ENCODE results near the gene RARG. TPM values are rescaled to one million over a fixed set of nuclear protein-coding genes. Genes with fewer than 3 reads are reported as not detected.

The RARG gene
- total RNA-seq, 1 donor from 2014 or later, result 0.27 TPM

DNA sequence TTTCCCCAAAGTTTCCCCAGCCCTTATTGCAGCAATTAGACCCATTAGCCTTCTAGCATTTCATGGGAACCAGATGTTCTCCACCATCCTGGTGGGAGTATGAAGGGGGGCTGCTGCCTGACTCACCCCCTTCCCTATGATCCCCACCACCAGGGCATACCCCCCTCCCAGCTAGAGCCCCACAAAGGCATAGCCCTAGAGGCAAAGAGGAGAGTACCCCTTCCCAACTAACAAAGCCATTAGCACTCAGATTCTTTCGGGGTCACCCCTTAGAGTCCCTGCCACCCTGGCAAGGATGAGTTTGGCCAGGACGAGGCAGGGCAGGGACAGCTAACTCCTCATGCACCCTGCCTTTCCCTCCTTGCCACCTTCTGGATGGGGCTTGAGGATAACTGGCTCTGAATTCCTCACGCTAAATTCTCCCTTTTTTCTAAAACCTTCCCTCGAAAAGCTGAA lies 9.2 kb downstream of the RARG start:
- H3K36me3 Mint-ChIP-seq (ENCODE audit: unreplicated experiment), result no peaks in the 10 kb centered on the region
- TF ChIP-seq CTCF (IDR thresholded peaks at IDR 0.05; ENCODE audit: partially characterized antibody, unreplicated experiment), result no peak
- H3K9me3 Mint-ChIP-seq (ENCODE audit: unreplicated experiment), result peaks cover 15% of the 10 kb centered on the region
- no peak overlapping the region for H3K27ac Mint-ChIP-seq (ENCODE audit: unreplicated experiment)
- DNase-seq, result no peak
- H3K27me3 Mint-ChIP-seq (ENCODE audit: unreplicated experiment), result peaks cover 26% of the 10 kb centered on the region
- H3K4me1 Mint-ChIP-seq (ENCODE audit: low read depth, unreplicated experiment), result peaks cover 12% of the 10 kb centered on the region
- no peak overlapping the region for H3K4me3 Mint-ChIP-seq (ENCODE audit: unreplicated experiment)

- Mint-ChIP-seq H3K27ac (ENCODE audit: unreplicated experiment) (no peak overlapping the region), H3K4me3 (ENCODE audit: unreplicated experiment) (peak overlapping the region; percentile 71), H3K36me3 (ENCODE audit: unreplicated experiment) (no peaks in the 10 kb centered on the region), H3K4me1 (ENCODE audit: low read depth, unreplicated experiment) (peaks cover 12% of the 10 kb centered on the region), H3K27me3 (ENCODE audit: unreplicated experiment) (peaks cover 26% of the 10 kb centered on the region), H3K9me3 (ENCODE audit: unreplicated experiment) (peaks cover 15% of the 10 kb centered on the region)
- no peak for DNase-seq
- no peak for TF ChIP-seq CTCF (IDR thresholded peaks at IDR 0.05; ENCODE audit: partially characterized antibody, unreplicated experiment)
These were observed 9.8 kb downstream of the RARG start for GRCh38 chr12:53222170-53222721.

GRCh38 chr12:53221203-53222080 lies 10.6 kb downstream of the RARG start:
- H3K27me3 Mint-ChIP-seq (ENCODE audit: unreplicated experiment), result peaks cover 28% of the 10 kb centered on the region
- H3K27ac Mint-ChIP-seq (ENCODE audit: unreplicated experiment), result no peak overlapping the region
- no peaks in the 10 kb centered on the region for H3K36me3 Mint-ChIP-seq (ENCODE audit: unreplicated experiment)

DNA sequence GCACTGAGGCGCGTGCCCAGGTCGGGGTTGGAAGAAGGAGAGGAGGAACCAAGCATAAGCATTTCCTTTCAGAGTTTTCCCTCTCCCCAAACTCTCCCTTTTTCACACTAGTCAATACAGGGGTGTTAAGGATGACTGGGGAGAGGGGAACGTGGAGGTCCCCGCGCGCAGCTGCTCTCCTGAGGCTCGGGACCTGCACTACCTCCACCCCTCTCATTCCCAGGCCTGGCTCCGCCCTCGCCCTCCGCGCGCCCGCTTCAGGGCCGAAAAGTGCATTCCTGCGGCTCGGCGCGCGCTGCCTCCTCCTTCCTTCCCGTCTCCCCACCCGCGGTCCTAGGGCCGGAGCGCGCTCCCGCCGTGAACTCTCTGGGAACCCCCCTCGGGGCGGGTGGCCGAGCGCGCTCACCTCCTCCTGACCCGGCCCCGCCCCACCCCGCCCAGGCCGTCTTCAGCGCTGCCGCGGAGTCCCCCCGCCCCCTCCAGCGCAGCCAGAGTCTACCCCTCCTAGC lies 11.3 kb downstream of the RARG start:
- TF ChIP-seq CTCF (IDR thresholded peaks at IDR 0.05; ENCODE audit: partially characterized antibody, unreplicated experiment), result no peak
- Mint-ChIP-seq H3K4me3 (ENCODE audit: unreplicated experiment) (peak overlapping the region; percentile 91), H3K27ac (ENCODE audit: unreplicated experiment) (no peak overlapping the region), H3K27me3 (ENCODE audit: unreplicated experiment) (peaks cover 32% of the 10 kb centered on the region), H3K4me1 (ENCODE audit: low read depth, unreplicated experiment) (peaks cover 15% of the 10 kb centered on the region), H3K36me3 (ENCODE audit: unreplicated experiment) (no peaks in the 10 kb centered on the region), H3K9me3 (ENCODE audit: unreplicated experiment) (peaks cover 14% of the 10 kb centered on the region)
- peak; percentile 75 for DNase-seq

More at GRCh38 chr12:53221203-53222080, 10.6 kb downstream of the RARG start:
- Mint-ChIP-seq H3K4me3 (ENCODE audit: unreplicated experiment) (peak overlapping the region; percentile 89), H3K4me1 (ENCODE audit: low read depth, unreplicated experiment) (peaks cover 13% of the 10 kb centered on the region), H3K9me3 (ENCODE audit: unreplicated experiment) (peaks cover 15% of the 10 kb centered on the region)
- TF ChIP-seq CTCF (IDR thresholded peaks at IDR 0.05; ENCODE audit: partially characterized antibody, unreplicated experiment), result no peak
- peak; percentile 71 for DNase-seq

Measured in glutamatergic neuron (in vitro differentiated cells).